Thyroid gland (tissue), 4 donors: Measurements from ENCODE around the gene PTDSS2.

Experiments used
- CTCF ChIP-seq, 6 experiments: fragments of 200-600 bp in 3 of 6; fragments of 450-650 bp in 3 of 6; sonication (generic) in 3 of 6; IDR thresholded peaks; one replicate each; pipeline ENCODE4 v1.5.1; 2016 to 2019; ENCODE audit warnings: antibody characterized with exemption in 6 of 6, mild to moderate bottlenecking in 2 of 6, inconsistent platforms in 1 of 6, moderate library complexity in 1 of 6
- POLR2A ChIP-seq, 2 donors: fragments of 450-650 bp; IDR thresholded peaks; one replicate each; pipeline ENCODE4 v1.6.1; 2017; ENCODE audit warnings: antibody characterized with exemption in 2 of 2, mild to moderate bottlenecking in 2 of 2, moderate library complexity in 1 of 2

- TF ChIP-seq CTCF (IDR thresholded peaks at IDR 0.05) (no peak), POLR2A (IDR thresholded peaks at IDR 0.05) (no peak)
Observed at GRCh38 chr11:537622-538430, 87.7 kb downstream of the PTDSS2 start.
